ENCODE data around the gene CD69.
"Not testable (repeated sequence)": the region's sequence is repeated elsewhere in the genome, so short reads cannot be mapped to it uniquely, and the experiment has no call there.

CD69 gene

GRCh38 chr12:9745199-9745598 is 15.5 kb downstream of the CD69 start:
- DNase-seq, result no peak

GRCh38 chr12:9742661-9743060 is 18.0 kb downstream of the CD69 start:
- DNase-seq, result peak; percentile 53

GRCh38 chr12:9741726-9742125 is 19.0 kb downstream of the CD69 start:
- peak; percentile 73 for DNase-seq

GRCh38 chr12:9740106-9740750 is 20.5 kb downstream of the CD69 start:
- DNase-seq, result no peak

DNA sequence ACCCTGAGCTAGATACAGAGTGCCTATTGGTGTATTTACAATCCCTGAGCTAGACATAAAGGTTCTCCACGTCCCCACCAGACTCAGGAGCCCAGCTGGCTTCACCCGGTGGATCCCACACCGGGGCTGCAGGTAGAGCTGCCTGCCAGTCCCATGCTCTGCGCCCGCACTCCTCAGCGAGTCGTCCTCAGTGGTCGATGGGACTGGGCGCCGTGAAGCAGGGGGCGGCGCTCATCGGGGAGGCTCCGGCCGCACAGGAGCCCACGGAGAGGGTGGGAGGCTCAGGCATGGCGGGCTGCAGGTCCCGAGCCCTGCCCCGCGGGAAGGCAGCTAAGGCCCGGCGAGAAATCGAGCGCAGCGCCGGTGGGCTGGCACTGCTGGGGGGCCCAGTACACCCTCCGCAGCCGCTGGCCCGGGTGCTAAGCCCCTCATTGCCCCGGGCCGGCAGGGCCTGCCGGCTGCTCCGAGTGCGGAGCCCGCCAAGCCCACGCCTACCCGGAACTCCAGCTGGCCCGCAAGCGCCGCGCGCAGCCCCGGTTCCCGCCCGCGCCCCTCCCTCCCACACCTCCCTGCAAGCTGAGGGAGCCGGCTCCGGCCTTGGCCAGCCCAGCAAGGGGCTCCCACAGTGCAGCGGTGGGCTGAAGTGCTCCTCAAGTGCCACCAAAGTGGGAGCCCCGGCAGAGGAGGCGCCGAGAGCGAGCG is 21.1 kb downstream of the CD69 start:
- DNase-seq, result not testable (repeated sequence)

- not testable (repeated sequence) for DNase-seq
These were observed 21.8 kb downstream of the CD69 start for GRCh38 chr12:9738905-9739304.

DNA sequence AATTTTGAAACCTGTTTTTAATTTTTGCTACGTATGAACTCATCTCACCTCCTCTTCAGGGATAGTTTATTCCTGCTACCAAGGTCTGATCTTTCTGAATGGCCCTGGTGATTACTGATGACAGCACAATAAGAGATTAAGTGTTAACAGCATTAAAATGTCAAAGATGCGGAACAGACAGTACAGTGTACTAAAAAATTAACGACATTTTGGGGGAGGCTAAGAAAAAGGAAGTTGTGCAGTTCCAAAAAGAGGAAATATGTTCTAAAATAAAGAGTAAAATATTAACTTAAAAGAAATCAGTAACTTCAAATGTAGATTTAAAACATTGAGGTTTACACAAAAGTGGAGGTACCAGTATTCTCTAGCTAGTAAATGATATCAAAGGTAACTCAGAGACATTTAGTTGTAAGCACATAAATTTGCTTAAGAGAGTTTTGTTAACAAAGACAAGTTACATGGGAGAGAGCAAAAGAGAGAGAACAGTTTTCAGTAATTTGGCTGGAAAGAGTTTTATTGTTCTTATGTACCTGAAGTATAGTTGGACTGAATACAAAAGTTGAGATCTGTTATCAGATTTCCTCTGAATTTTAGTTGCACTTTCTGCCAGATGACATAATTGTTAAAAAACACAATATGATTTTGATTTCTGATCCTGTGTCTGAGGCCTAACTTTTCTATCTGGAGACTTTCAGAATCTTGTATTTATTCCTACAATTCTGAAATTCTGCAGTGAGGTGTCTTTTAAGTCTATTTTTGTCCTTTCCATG is 23.6 kb downstream of the CD69 start:
- no peak for DNase-seq

GRCh38 chr12:9735601-9736000 is 25.1 kb downstream of the CD69 start:
- DNase-seq, result no peak

DNA sequence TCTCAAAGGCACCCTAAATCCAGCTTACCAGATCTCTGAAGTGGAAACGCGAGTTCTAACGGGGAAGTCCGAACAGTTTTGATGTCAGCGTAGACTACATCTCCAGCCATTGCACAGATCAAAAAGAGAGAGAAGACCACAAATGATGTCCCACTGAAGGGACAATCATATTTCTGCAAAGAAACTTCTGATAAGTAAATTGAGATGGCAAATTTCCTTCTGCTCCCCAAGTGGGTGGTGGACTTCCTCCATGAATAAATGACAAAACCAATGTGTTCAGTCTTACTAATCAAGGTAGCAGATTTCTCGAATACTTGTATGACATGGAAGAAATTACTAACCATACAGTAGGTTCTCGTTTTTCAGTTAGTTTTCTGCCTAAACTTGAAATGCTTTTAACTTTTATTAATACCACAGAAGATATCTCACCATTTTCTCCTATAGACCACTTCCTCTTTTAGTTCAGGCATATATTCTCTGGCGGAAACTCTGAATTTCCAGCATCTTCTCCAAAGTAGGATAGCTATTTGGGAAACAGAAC is 27.7 kb downstream of the CD69 start, which contains the start of gene CLECL1:
Gene CLECL1, minus strand, starts transcription at position 177 of the 541 bp plus-strand sequence.
- DNase-seq, result no peak

DNA sequence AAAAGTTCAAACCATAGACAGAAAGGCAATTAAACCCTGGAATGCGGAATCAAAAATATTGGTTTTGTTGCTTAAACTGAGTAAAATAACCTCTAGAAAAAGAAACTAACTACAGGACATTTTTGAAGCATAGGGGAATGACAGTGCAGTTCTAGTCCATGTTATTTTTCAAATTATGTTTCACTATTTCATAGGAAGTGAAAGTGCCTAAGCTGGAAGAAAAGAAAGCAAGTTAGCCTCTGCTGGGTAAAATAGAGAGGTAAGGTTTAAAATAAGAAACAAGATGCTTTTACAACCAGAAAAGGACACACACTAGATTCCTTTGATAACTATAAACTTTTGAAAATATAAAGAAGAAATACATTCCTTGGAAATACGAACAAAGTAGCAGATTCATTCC is 28.9 kb downstream of the CD69 start:
- DNase-seq, result no peak

GRCh38 chr12:9731393-9731792 is 29.3 kb downstream of the CD69 start:
- no peak for DNase-seq

- DNase-seq, result no peak
These were observed 30.1 kb downstream of the CD69 start for GRCh38 chr12:9730591-9730990.

- DNase-seq, result no peak
These were observed 30.7 kb downstream of the CD69 start for GRCh38 chr12:9730011-9730410.

- DNase-seq, result no peak
These were observed 31.6 kb downstream of the CD69 start for GRCh38 chr12:9729082-9729481.

- no peak for DNase-seq
These were observed 32.9 kb downstream of the CD69 start for GRCh38 chr12:9727813-9728212.

DNA sequence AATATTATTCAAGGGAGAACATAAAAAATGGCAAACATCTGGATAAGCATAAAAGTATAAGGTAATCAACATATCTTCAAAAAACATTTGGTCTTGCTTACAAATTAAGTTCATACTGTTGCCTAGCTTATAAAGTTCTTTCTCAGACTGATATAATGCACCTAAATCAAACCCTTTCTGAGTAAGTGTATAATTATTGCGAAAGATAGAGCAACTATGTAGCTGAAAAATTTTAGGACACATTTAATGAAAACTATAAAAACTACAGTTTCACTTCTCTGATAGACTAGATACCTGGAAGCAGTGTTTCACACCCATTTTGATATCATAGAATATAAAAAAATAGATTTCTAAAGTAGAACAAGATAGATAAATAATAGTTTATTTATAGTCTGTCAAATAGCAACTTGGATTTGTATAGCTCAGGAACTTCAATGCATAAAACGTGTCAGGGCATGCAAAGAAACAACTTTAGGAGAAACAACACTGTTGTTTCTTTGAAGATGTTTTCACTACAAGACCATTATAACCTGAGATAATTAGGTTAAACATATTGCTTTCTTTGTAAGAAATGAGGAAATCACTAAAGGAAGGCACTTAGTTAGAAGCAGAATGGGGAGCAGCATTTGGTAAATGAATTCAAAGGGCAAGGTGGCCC is 35.4 kb downstream of the CD69 start:
- no peak for DNase-seq

DNA sequence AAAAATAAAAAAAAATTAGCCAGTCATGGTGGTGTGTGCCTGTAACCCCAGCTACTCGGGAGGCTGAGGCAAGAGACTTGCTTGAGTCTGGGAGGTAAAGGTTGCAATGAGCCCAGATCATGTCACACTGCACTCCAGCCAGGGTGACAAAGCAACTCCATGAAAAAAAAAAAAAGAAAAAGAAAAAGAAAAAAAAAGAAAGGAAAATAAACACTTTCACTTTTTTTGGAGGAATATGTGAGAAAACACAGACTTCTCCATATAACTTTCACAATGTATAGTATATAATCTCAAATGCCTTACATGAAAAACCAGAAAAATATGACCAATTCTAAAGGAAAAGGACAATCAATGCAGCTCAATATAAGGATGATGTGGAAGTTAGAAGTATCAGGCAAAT is 36.7 kb downstream of the CD69 start:
- DNase-seq, result no peak

DNA sequence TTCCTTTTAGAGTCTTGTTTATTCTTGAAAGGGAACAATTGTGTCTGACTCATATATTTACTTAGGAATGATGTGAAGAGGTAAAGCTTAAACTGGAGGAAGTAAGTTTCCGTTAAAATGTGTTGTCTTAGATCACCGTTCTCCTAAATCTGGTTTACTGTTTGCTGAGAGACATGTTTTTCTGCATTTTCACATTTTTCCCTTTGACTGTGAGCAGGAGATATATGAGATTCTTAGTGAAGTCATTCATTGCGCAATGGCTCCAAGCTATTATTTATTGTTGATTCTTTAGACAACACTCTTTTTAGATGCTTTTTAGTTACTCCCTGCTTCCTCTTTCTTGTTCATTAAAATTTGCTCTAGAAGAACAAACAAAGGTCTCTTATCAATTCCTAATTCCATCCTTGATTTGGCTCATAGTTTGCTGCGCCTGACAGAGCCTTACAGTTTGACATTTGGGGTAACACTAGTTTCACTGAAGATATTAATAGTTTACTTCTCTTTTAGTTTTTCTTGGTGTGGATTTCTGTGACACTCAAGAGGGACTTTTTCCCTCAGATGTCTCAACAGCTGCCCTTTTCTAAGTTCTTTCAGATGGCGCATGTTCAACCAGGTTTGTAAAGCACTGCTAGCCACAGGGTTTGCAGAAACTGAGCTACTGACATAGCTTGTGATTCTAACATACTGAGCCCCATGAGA is 39.2 kb downstream of the CD69 start:
- DNase-seq, result no peak

GRCh38 chr12:9719790-9720189 is 40.9 kb downstream of the CD69 start:
- no peak for DNase-seq

DNA sequence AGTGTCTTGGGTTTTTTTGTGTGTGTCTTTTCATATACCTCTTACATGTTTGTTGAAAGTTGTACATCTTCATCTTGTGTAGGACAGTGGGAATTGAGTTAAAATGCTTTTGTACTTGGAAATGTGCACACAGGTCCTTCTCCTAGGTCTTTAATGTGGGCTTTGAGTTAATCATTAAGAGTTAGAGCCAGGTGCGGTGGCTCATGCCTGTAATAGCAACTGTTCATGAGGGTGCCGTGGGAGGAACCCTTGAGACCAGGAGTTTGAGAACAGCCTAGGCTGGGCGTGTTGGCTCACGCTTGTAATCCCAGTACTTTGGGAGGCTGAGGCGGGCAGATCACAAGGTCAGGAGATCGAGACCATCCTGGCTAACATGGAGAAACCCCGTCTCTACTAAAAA is 41.7 kb downstream of the CD69 start:
- no peak for DNase-seq

DNA sequence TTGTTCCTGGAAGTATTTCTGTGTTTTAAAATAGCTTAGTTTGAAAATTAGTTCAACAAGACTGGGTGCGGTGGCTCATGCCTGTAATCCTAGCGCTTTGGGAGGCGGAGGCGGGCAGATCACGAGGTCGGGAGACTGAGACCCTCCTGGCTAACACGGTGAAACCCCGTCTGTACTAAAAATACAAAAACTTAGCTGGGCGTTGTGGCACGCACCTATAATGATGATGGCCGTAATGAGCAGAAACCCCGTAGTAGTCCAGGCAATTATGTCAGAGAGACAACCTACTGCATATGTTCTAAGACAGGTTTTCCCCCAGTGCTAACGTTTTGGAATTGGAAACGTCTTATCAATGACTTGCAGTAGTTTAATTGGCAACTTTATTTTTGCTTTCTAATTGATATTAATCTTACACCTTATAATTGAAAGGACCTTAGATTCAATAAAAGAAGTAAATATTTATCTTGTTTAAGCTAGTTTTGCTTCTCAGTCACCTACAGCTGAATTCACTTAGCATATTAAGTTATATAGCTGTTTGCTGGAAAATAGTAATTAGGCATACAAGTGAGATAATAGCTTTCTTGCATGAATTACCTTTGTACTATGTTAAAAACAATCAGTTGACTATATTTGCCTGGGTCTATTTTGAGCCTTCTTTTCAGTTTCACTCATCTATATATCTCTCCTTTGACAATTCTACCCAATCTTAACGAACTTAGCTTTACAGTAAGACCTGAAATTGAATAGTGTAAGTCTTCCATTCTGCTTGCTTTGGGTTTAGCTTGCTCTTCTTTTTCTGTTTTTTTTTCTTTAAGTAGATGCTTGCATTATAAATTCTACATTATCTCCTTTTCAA is 43.4 kb downstream of the CD69 start:
- DNase-seq, result no peak

All from CD4-positive, alpha-beta T cell treated with Interleukin-17A for 4 hours (primary cell).